Activated CD4-positive, alpha-beta memory T cell treated with anti-CD3 and anti-CD28 coated beads for 36 hours (primary cell): ENCODE measurements around the gene CHRNG. TPM values are rescaled to one million over a fixed set of nuclear protein-coding genes. Genes with fewer than 3 reads are reported as not detected.

ENCODE experiments used
- CTCF ChIA-PET: fragments of 350-600 bp; sonication (Branson Sonifier 250); formaldehyde crosslinking; loops from one replicate; lab custom pipeline; 2021; ENCODE audit warnings: antibody characterized with exemption, inconsistent platforms; lab: Charles Lee
- POLR2A ChIA-PET: fragments of 350-600 bp; sonication (Branson Sonifier 250); formaldehyde crosslinking; loops from one replicate; lab custom pipeline; 2021; ENCODE audit warnings: antibody characterized with exemption; lab: Charles Lee
- DNase-seq: peaks from one replicate; pipeline ENCODE4 v3.0.0-alpha.2; 2020
- H3K27ac Mint-ChIP-seq: one replicate; pipeline ENCODE4 v1.8.0; 2021; ENCODE audit warnings: mixed read lengths
- H3K27me3 Mint-ChIP-seq: one replicate; pipeline ENCODE4 v1.8.0; 2021; ENCODE audit warnings: mixed read lengths
- H3K36me3 Mint-ChIP-seq: one replicate; pipeline ENCODE4 v1.8.0; 2021; ENCODE audit warnings: mixed read lengths
- H3K4me1 Mint-ChIP-seq: one replicate; pipeline ENCODE4 v1.8.0; 2021; ENCODE audit warnings: low read depth, mixed read lengths
- H3K4me3 Mint-ChIP-seq: one replicate; pipeline ENCODE4 v1.8.0; 2021; ENCODE audit warnings: mild to moderate bottlenecking, mixed read lengths
- H3K9me3 Mint-ChIP-seq: one replicate; pipeline ENCODE4 v1.8.0; 2021; ENCODE audit warnings: mixed read lengths
- intact Hi-C: fragments of 100-400 bp; cut with micrococcal nuclease; formaldehyde crosslinking; loops from one replicate; pipeline ENCODE4 v1.15.1; 2023
- total RNA-seq, 2 experiments: library from RNA; stranded (reverse); gene quantifications; one replicate each; pipeline ENCODE4 v1.2.3, GENCODE V29; 2021

Gene CHRNG
- total RNA-seq, 2 experiments from 2014 or later = not detected

- intact Hi-C loops = no loop called here
- Mint-ChIP-seq H3K4me1 (peaks cover 8% of the 10 kb centered on the region), H3K4me3 (no peak overlapping the region), H3K36me3 (peaks cover 31% of the 10 kb centered on the region), H3K9me3 (no peaks in the 10 kb centered on the region), H3K27me3 (no peaks in the 10 kb centered on the region), H3K27ac (no peak overlapping the region)
- ChIA-PET CTCF (no interaction called here), POLR2A (no interaction called here)
- DNase-seq = no peak
These were observed 37.5 kb downstream of the CHRNG start for GRCh38 chr2:232576995-232577394.

GRCh38 chr2:232577841-232578240 is 38.3 kb downstream of the CHRNG start:
- Mint-ChIP-seq H3K4me1 (peaks cover 8% of the 10 kb centered on the region), H3K4me3 (no peak overlapping the region), H3K9me3 (no peaks in the 10 kb centered on the region), H3K27me3 (no peaks in the 10 kb centered on the region), H3K27ac (no peak overlapping the region), H3K36me3 (peaks cover 39% of the 10 kb centered on the region)
- ChIA-PET CTCF (interaction anchor here (1.6 kb wide), 1 partner anchor 33 kb away, joined by 3 read pairs; no protein-coding TSS in a partner anchor), POLR2A (no interaction called here)
- no peak for DNase-seq
- intact Hi-C loops = no loop called here

GRCh38 chr2:232578626-232579025 is 39.1 kb downstream of the CHRNG start:
- Mint-ChIP-seq H3K36me3 (peaks cover 44% of the 10 kb centered on the region), H3K27me3 (no peaks in the 10 kb centered on the region), H3K4me1 (peaks cover 8% of the 10 kb centered on the region), H3K4me3 (no peak overlapping the region), H3K27ac (no peak overlapping the region), H3K9me3 (peaks cover 4% of the 10 kb centered on the region)
- no peak for DNase-seq
- ChIA-PET POLR2A (interaction anchor here (0.5 kb wide), 1 partner anchor 11 kb away, joined by 3 read pairs; no protein-coding TSS in a partner anchor), CTCF (interaction anchor here (0.7 to 1.6 kb wide), 2 partner anchors 33 to 78 kb away, joined by 3 read pairs; no protein-coding TSS in a partner anchor)
- intact Hi-C loops = no loop called here

GRCh38 chr2:232580648-232580981 is 41.1 kb downstream of the CHRNG start:
- Mint-ChIP-seq H3K4me1 (peaks cover 8% of the 10 kb centered on the region), H3K36me3 (peaks cover 42% of the 10 kb centered on the region), H3K27ac (no peak overlapping the region), H3K27me3 (no peaks in the 10 kb centered on the region), H3K4me3 (no peak overlapping the region), H3K9me3 (peaks cover 4% of the 10 kb centered on the region)
- intact Hi-C loops = no loop called here
- no peak for DNase-seq
- ChIA-PET POLR2A (no interaction called here), CTCF (interaction anchor here (0.9 kb wide), 1 partner anchor 57 kb away, joined by 3 read pairs; no protein-coding TSS in a partner anchor)

- Mint-ChIP-seq H3K9me3 (peaks cover 4% of the 10 kb centered on the region), H3K4me3 (no peak overlapping the region), H3K36me3 (peaks cover 38% of the 10 kb centered on the region), H3K4me1 (peaks cover 8% of the 10 kb centered on the region), H3K27me3 (no peaks in the 10 kb centered on the region), H3K27ac (no peak overlapping the region)
- DNase-seq = no peak
- POLR2A ChIA-PET = no interaction called here
- intact Hi-C loops = no loop called here
- CTCF ChIA-PET = interaction anchor here (0.9 kb wide), 1 partner anchor 58 kb away, joined by 3 read pairs; no protein-coding TSS in a partner anchor
These were observed 42.2 kb downstream of the CHRNG start for GRCh38 chr2:232581725-232582124.

- Mint-ChIP-seq H3K36me3 (peaks cover 38% of the 10 kb centered on the region), H3K4me1 (peaks cover 8% of the 10 kb centered on the region), H3K27me3 (no peaks in the 10 kb centered on the region), H3K27ac (no peak overlapping the region), H3K4me3 (no peak overlapping the region), H3K9me3 (peaks cover 4% of the 10 kb centered on the region)
- intact Hi-C loops = no loop called here
- POLR2A ChIA-PET = no interaction called here
- CTCF ChIA-PET = no interaction called here
- DNase-seq = no peak
These were observed 44.7 kb downstream of the CHRNG start for GRCh38 chr2:232584238-232584637.

- POLR2A ChIA-PET = no interaction called here
- no peaks in the 10 kb centered on the region for H3K4me1 Mint-ChIP-seq
These were observed 47.5 kb downstream of the CHRNG start for GRCh38 chr2:232586943-232587505.

GRCh38 chr2:232587512-232587911 is 48.0 kb downstream of the CHRNG start:
- Mint-ChIP-seq H3K9me3 (peaks cover 4% of the 10 kb centered on the region), H3K4me1 (no peaks in the 10 kb centered on the region), H3K27ac (no peak overlapping the region), H3K27me3 (no peaks in the 10 kb centered on the region), H3K36me3 (peaks cover 17% of the 10 kb centered on the region), H3K4me3 (no peak overlapping the region)
- ChIA-PET CTCF (no interaction called here), POLR2A (no interaction called here)
- intact Hi-C loops = no loop called here
- no peak for DNase-seq

More at GRCh38 chr2:232586943-232587505, 47.5 kb downstream of the CHRNG start:
- Mint-ChIP-seq H3K4me3 (no peak overlapping the region), H3K9me3 (peaks cover 4% of the 10 kb centered on the region), H3K27ac (no peak overlapping the region), H3K36me3 (peaks cover 22% of the 10 kb centered on the region), H3K27me3 (no peaks in the 10 kb centered on the region)
- intact Hi-C loops = no loop called here
- CTCF ChIA-PET = no interaction called here
- DNase-seq = no peak

GRCh38 chr2:232588031-232588430 is 48.5 kb downstream of the CHRNG start:
- no peak for DNase-seq
- H3K4me3 Mint-ChIP-seq = no peak overlapping the region
- ChIA-PET POLR2A (no interaction called here), CTCF (no interaction called here)
- peaks cover 12% of the 10 kb centered on the region for H3K36me3 Mint-ChIP-seq
- H3K4me1 Mint-ChIP-seq = peaks cover 3% of the 10 kb centered on the region
- intact Hi-C loops = no loop called here
- no peaks in the 10 kb centered on the region for H3K27me3 Mint-ChIP-seq
- H3K9me3 Mint-ChIP-seq = peaks cover 4% of the 10 kb centered on the region
- H3K27ac Mint-ChIP-seq = no peak overlapping the region

GRCh38 chr2:232588680-232589585 is 49.4 kb downstream of the CHRNG start:
- Mint-ChIP-seq H3K4me3 (no peak overlapping the region), H3K36me3 (peaks cover 5% of the 10 kb centered on the region), H3K9me3 (no peaks in the 10 kb centered on the region), H3K27me3 (no peaks in the 10 kb centered on the region), H3K27ac (no peak overlapping the region), H3K4me1 (peaks cover 8% of the 10 kb centered on the region)
- CTCF ChIA-PET = no interaction called here
- POLR2A ChIA-PET = no interaction called here
- intact Hi-C loops = no loop called here
- no peak for DNase-seq

GRCh38 chr2:232592772-232593395 is 53.4 kb downstream of the CHRNG start:
- Mint-ChIP-seq H3K27ac (peak overlapping the region; percentile 60), H3K36me3 (no peaks in the 10 kb centered on the region), H3K4me3 (no peak overlapping the region), H3K9me3 (peaks cover 3% of the 10 kb centered on the region), H3K4me1 (peaks cover 8% of the 10 kb centered on the region), H3K27me3 (no peaks in the 10 kb centered on the region)
- intact Hi-C loops = no loop called here
- ChIA-PET POLR2A (no interaction called here), CTCF (no interaction called here)
- DNase-seq = peak; percentile 25

- Mint-ChIP-seq H3K27me3 (no peaks in the 10 kb centered on the region), H3K4me1 (peaks cover 8% of the 10 kb centered on the region), H3K9me3 (peaks cover 3% of the 10 kb centered on the region), H3K36me3 (no peaks in the 10 kb centered on the region), H3K27ac (no peak overlapping the region), H3K4me3 (no peak overlapping the region)
- POLR2A ChIA-PET = no interaction called here
- no peak for DNase-seq
- CTCF ChIA-PET = no interaction called here
- intact Hi-C loops = no loop called here
These were observed 54.5 kb downstream of the CHRNG start for GRCh38 chr2:232593982-232594381.
